DND-41 (cell line): ENCODE measurements around the gene SCAANT1.

Experiments used
- EZH2 ChIP-seq: IDR thresholded peaks from 3 replicates; pipeline ENCODE4 v1.6.1; 2012; ENCODE audit warnings: borderline replicate concordance, low read depth, mild to moderate bottlenecking, moderate library complexity, low read length, inconsistent platforms; ENCODE audit not compliant: severe bottlenecking
- TF ChIP-seq, protein P1 (sequence below): IDR thresholded peaks from 2 replicates; pipeline ENCODE4 v1.5.1; 2012; ENCODE audit warnings: borderline replicate concordance, low read length, moderate library complexity, mild to moderate bottlenecking; ENCODE audit not compliant: poor library complexity, severe bottlenecking; ENCODE audit errors: extremely low read depth

DNA sequence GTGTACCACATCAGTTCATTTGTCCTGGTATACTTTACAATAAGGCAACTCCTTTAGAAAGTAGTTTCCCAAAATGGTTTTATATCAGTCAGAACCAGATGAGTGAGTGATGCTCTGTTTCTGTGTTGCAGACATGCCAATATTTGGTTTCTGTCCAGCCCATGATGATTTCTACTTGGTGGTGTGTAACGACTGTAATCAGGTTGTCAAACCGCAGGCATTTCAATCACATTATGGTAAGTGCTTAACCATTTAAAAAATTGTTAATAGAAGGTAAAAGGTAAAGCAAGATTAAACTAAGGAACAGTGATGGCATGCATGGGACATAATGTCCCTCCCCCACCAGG lies 40.0 kb upstream of the SCAANT1 start:
- TF ChIP-seq, protein P1, sequence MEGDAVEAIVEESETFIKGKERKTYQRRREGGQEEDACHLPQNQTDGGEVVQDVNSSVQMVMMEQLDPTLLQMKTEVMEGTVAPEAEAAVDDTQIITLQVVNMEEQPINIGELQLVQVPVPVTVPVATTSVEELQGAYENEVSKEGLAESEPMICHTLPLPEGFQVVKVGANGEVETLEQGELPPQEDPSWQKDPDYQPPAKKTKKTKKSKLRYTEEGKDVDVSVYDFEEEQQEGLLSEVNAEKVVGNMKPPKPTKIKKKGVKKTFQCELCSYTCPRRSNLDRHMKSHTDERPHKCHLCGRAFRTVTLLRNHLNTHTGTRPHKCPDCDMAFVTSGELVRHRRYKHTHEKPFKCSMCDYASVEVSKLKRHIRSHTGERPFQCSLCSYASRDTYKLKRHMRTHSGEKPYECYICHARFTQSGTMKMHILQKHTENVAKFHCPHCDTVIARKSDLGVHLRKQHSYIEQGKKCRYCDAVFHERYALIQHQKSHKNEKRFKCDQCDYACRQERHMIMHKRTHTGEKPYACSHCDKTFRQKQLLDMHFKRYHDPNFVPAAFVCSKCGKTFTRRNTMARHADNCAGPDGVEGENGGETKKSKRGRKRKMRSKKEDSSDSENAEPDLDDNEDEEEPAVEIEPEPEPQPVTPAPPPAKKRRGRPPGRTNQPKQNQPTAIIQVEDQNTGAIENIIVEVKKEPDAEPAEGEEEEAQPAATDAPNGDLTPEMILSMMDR, result no peak
- TF ChIP-seq EZH2, result no peak
